Immature natural killer cell (primary cell): ENCODE measurements around the gene RADIL. TPM values are rescaled to one million over a fixed set of nuclear protein-coding genes. Genes with fewer than 3 reads are reported as not detected.
"Not testable (repeated sequence)": the region's sequence is repeated elsewhere in the genome, so short reads cannot be mapped to it uniquely, and the experiment has no call there.

Source experiments
- DNase-seq, 3 donors: peaks; one replicate each; pipeline ENCODE4 v3.0.0; 2022; ENCODE audit warnings: mixed read lengths in 1 of 3
- H3K27ac Mint-ChIP-seq, 6 donors: one replicate each; pipeline ENCODE4 v1.8.0; 2020; ENCODE audit warnings: mixed read lengths in 6 of 6, mild to moderate bottlenecking in 5 of 6, inconsistent platforms in 4 of 6, moderate library complexity in 3 of 6
- H3K27me3 Mint-ChIP-seq, 3 donors: one replicate each; pipeline ENCODE4 v1.8.0; 2020 to 2021; ENCODE audit warnings: low read depth in 3 of 3, mild to moderate bottlenecking in 3 of 3, mixed read lengths in 3 of 3, moderate library complexity in 3 of 3, inconsistent platforms in 1 of 3
- H3K36me3 Mint-ChIP-seq, 3 donors: one replicate each; pipeline ENCODE4 v1.8.0; 2020; ENCODE audit warnings: mixed read lengths in 3 of 3, inconsistent platforms in 2 of 3, mild to moderate bottlenecking in 2 of 3
- H3K4me1 Mint-ChIP-seq, 2 donors: one replicate each; pipeline ENCODE4 v1.8.0; 2020; ENCODE audit warnings: inconsistent platforms in 2 of 2, mild to moderate bottlenecking in 2 of 2, mixed read lengths in 2 of 2, moderate library complexity in 1 of 2
- H3K4me3 Mint-ChIP-seq, 5 donors: one replicate each; pipeline ENCODE4 v1.8.0; 2020; ENCODE audit warnings: mild to moderate bottlenecking in 5 of 5, mixed read lengths in 5 of 5, inconsistent platforms in 3 of 5, moderate library complexity in 3 of 5
- H3K9me3 Mint-ChIP-seq, 6 donors: one replicate each; pipeline ENCODE4 v1.8.0; 2020; ENCODE audit warnings: mild to moderate bottlenecking in 6 of 6, mixed read lengths in 6 of 6, inconsistent platforms in 4 of 6, moderate library complexity in 3 of 6
- polyA plus RNA-seq, 3 donors: library from polyadenylated mRNA; unstranded; fragments of 300-500 nt; fragmentation: Illumina TruSeq; gene quantifications; one replicate each; pipeline ENCODE4 v1.2.3, GENCODE V29; 2021

RADIL gene
- polyA plus RNA-seq, 3 donors from 2014 or later: not detected

DNA sequence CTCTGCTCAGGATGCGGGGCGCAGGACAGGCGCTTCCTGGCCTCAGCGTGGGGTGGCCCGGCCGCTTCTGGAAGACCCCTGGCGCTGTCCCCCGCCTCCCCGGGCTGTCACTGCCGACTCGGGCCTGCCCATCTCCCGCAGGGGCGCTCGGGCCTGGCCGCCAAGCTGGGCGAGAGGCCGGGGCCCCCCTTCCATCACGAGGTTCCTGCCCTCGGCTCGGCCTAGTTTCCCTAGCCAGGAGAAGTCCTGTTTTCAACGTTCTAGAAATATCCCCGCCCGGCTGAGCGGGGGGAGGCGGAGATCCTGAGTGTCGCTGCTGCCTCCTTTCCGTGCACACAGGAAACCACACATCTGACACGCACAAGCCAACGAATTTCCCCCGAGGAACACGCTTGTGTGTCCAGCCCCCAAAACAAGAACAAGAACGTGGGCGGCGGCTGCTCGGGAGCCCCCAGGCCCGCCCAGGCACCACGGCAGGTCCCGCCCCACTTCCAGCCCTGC is 74.4 kb downstream of the RADIL start:
- peaks cover 9 to 11% of the 10 kb centered on the region in 2 donors for H3K4me1 Mint-ChIP-seq
- H3K36me3 Mint-ChIP-seq: no peaks in the 10 kb centered on the region
- peaks cover 0 to 3% (median 0%) of the 10 kb centered on the region in 6 donors for H3K9me3 Mint-ChIP-seq
- peak overlapping the region; percentile 75 to 87 (median 82) for H3K4me3 Mint-ChIP-seq
- peak overlapping the region in 4 of 6 donors; percentile 16 to 82 (median 68) for H3K27ac Mint-ChIP-seq
- DNase-seq: peak; percentile 38 to 49 (median 46)
- H3K27me3 Mint-ChIP-seq: peaks cover 2 to 10% (median 5%) of the 10 kb centered on the region in 3 donors

DNA sequence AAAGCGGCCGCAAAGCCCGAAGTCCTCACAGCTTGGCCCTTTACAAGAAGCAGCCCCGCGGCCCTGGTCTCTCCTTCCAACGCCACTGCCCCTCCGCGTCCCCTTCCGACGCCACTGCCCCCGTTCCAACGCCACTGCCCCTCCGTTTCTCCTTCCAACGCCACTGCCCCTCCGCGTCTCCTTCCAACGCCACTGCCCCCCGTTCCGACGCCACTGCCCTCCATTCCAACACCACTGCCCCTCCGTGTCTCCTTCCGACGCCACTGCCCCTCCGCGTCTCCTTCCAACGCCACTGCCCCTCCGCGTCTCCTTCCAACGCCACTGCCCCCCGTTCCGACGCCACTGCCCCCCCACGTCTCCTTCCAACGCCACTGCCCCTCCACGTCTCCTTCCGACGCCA is 75.0 kb downstream of the RADIL start:
- peaks cover 0 to 3% (median 0%) of the 10 kb centered on the region in 6 donors for H3K9me3 Mint-ChIP-seq
- peak overlapping the region in 4 of 5 donors; percentile 3 to 69 (median 42) for H3K4me3 Mint-ChIP-seq
- peaks cover 9% of the 10 kb centered on the region in 2 donors for H3K4me1 Mint-ChIP-seq
- no peaks in the 10 kb centered on the region for H3K36me3 Mint-ChIP-seq
- peaks cover 2 to 10% (median 5%) of the 10 kb centered on the region in 3 donors for H3K27me3 Mint-ChIP-seq
- no peak for DNase-seq
- no peak overlapping the region for H3K27ac Mint-ChIP-seq

DNA sequence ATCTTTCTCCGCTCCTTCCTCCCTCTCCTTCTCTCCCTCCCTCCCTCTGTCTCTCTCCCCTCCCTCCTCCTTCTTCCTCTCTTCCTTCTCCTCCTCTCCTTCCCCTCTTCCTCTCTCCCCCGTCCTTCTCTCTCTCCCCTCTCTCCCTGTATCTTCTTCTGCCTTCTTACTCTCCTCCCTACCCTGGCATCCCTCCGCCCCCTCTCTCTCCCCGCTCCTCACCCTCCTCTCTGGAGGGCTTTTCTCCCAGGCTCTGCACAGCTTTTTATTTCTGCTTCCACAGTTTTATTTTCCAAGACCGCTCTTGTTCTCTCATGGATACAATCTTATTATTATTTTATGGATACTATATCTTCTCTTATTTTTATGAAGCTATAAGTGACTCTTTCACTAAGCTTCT is 75.5 kb downstream of the RADIL start:
- peak overlapping the region in 2 of 5 donors; percentile 3 to 69 for H3K4me3 Mint-ChIP-seq
- no peak for DNase-seq
- H3K9me3 Mint-ChIP-seq: peaks cover 0 to 3% (median 0%) of the 10 kb centered on the region in 6 donors
- peak overlapping the region in 1 of 6 donors; percentile 6 for H3K27ac Mint-ChIP-seq
- no peaks in the 10 kb centered on the region for H3K36me3 Mint-ChIP-seq
- H3K27me3 Mint-ChIP-seq: peaks cover 0 to 10% (median 5%) of the 10 kb centered on the region in 3 donors
- H3K4me1 Mint-ChIP-seq: peaks cover 9% of the 10 kb centered on the region in 2 donors

DNA sequence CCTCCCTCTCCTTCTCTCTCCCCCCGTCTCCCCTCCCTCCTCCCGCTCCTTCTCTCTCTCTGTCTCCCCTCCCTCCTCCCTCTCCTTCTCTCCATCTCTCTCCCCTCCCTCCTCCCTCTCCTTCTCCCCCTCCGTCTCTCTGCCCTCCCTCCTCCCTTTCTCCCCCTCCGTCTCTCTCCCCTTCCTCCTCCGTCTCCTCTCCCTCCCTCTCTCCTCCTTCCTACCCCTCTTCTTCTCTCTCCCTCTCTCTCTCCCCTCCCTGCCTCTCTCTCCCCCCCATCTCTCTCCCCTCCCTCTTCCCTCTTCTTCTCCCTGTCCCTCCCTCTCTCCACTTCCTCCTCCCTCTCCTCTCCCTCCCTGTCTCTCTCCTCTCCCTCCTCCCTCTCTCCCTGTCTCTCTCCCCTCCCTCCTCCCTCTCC is 75.9 kb downstream of the RADIL start:
- no peak for DNase-seq
- H3K27ac Mint-ChIP-seq: no peak overlapping the region
- H3K36me3 Mint-ChIP-seq: no peaks in the 10 kb centered on the region
- H3K27me3 Mint-ChIP-seq: peaks cover 0 to 10% (median 5%) of the 10 kb centered on the region in 3 donors
- H3K9me3 Mint-ChIP-seq: peaks cover 0 to under 1% (median 0%) of the 10 kb centered on the region in 6 donors
- H3K4me3 Mint-ChIP-seq: no peak overlapping the region
- H3K4me1 Mint-ChIP-seq: peaks cover 9% of the 10 kb centered on the region in 2 donors

DNA sequence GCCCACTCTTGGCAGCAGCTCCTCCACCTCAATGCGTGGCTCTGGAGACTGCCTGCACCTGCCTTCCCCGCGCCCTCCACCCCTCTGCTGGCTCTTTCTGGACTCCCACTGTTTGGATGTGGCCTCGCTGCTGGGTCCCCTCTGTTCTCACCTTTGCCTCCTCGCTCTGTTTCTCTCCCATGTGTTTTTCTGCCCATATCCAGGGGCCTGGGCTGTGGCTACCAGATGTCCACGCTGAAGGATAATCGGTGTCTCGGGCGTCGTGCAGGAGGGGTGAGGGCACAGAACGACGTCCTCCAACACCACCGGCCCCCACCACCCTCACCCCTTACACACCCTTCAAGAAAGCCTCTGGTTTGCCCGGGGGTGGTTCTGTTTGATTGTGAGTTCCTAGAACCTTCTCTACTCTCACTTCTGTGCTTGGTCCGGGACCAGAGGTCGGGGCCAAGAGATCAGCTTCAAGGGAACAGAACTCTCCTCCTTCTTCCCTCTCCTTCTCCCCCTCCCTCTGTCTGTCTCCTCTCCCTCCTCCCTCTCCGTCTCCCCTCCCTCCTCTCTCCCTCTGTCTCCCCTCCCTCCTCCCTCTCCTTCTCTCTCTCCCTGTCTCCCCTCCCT is 76.4 kb downstream of the RADIL start:
- Mint-ChIP-seq H3K36me3 (no peaks in the 10 kb centered on the region), H3K4me3 (no peak overlapping the region), H3K4me1 (peaks cover 9% of the 10 kb centered on the region in 2 donors), H3K9me3 (no peaks in the 10 kb centered on the region), H3K27me3 (peaks cover 0 to 10% (median 5%) of the 10 kb centered on the region in 3 donors), H3K27ac (peak overlapping the region in 1 of 6 donors; percentile 17)
- no peak for DNase-seq

DNA sequence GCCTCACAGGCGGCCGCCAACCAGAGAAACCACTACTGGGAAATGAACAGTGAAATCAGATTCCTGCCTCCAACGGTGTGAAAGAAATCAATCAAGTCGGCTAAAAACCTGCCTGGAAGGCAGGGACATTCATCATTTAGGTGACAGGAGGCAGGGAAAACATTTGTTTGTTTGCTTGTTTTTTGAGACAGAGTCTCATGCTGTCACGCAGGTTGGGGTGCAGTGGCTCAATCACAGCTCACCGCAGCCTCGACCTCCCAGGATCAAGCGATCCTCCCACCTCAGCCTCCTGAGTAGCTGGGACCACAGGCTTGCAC is 77.6 kb downstream of the RADIL start:
- H3K36me3 Mint-ChIP-seq: no peaks in the 10 kb centered on the region
- H3K27me3 Mint-ChIP-seq: peaks cover 0 to 10% (median 5%) of the 10 kb centered on the region in 3 donors
- no peaks in the 10 kb centered on the region for H3K9me3 Mint-ChIP-seq
- DNase-seq: no peak
- H3K27ac Mint-ChIP-seq: no peak overlapping the region
- peaks cover 9% of the 10 kb centered on the region in 2 donors for H3K4me1 Mint-ChIP-seq
- H3K4me3 Mint-ChIP-seq: no peak overlapping the region

DNA sequence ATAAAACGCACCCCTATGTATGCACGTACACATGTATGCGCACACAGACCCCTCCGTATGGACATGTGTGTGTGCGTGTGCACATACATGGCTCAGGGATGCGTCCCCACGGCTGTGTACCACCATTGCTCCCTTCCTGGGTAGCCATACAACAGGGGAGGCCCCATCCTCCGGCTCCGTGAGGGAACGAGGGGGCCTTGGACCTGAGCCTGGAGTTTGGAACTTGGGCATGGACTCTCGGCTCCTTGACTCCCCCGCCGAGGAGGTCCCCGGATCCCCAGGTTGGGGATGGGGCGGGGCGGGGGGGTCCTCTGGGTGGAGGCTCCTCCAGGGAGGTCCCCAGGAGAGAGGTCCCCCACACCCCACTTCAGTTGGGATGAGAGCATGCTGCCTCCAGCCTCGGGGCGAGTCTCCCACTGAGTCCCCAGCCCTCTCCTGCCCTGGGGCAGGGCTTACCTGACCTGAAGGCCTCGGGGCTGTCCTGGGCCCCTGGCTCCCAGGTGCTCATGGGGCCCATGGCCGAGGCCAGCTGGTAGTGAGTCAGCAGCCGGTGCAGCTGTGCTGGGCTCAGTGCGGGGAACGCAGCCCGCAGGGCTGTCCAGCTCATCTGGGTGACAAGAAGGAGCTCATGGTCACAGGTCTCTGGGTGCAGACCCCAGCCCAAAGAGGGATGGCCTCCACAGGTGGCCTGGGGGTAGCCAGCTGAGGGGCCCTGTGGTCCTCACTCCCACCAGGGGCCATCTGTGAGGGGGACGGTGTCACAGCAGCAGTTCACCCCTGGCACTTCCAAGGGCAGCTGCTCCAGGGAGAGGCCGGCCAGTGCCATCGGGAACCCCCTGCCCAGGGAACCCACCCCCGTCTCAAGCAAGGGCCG is 78.2 kb downstream of the RADIL start:
- Mint-ChIP-seq H3K9me3 (no peaks in the 10 kb centered on the region), H3K36me3 (no peaks in the 10 kb centered on the region), H3K27ac (no peak overlapping the region), H3K4me1 (peaks cover 8 to 9% of the 10 kb centered on the region in 2 donors), H3K27me3 (peaks cover 0 to 10% (median 5%) of the 10 kb centered on the region in 3 donors), H3K4me3 (no peak overlapping the region)
- no peak for DNase-seq

DNA sequence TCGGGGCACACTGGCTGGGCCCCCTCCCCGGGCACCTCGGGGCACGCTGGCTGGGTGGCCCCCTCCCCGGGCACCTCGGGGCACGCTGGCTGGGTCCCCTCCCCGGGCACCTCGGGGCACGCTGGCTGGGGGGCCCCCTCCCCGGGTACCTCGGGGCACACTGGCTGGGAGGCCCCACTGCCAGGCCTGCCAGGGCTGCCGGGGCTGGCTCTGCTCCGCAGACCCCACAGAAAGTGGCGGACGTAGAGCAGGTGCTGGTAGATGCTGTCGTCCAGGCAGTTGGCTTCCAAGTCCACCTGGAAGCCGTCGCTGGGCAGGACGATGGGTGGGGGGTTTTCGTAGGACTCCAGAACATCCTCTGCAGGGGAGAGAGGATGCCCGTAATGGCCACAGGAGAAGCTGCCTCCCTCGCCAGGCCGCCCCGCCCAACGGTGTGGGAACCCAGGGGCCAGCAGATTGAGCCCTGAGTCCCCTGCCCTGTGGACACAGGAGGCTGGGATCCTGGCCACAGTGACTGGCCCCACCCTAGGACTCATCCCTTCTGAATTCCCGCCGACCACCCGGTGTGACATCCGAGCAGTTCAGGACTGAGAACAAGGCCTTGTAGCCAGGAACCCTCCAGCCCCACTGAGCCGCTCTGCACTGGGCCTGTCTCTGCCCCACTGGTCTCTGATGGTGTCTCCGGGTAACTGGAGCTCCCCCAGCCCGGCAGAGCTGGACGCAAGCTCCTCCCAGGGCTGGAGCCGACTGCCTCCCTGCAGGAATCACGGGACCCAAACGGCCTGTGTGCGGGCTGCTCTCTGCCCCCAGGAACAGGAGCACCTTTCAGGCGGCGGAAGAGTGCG is 79.9 kb downstream of the RADIL start:
- Mint-ChIP-seq H3K4me1 (peaks cover 0 to 3% of the 10 kb centered on the region in 2 donors), H3K36me3 (no peaks in the 10 kb centered on the region), H3K9me3 (no peaks in the 10 kb centered on the region), H3K27ac (no peak overlapping the region), H3K27me3 (peaks cover 0 to 5% (median 3%) of the 10 kb centered on the region in 3 donors), H3K4me3 (no peak overlapping the region)
- no peak for DNase-seq

DNA sequence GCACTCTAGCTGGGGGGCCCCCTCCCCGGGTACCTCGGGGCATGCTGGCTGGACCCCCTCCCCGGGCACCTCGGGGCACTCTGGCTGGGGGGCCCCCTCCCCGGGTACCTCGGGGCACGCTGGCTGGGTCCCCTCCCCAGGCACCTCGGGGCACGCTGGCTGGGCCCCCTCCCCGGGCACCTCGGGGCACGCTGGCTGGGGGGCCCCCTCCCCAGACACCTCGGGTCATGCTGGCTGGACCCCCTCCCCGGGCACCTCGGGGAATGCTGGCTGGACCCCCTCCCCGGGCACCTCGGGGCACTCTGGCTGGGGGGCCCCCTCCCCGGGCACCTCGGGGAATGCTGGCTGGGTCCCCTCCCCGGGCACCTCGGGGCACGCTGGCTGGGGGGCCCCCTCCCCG is 80.9 kb downstream of the RADIL start:
- H3K27me3 Mint-ChIP-seq, H3K4me3 Mint-ChIP-seq, H3K9me3 Mint-ChIP-seq, DNase-seq, H3K36me3 Mint-ChIP-seq, H3K4me1 Mint-ChIP-seq, H3K27ac Mint-ChIP-seq: not testable (repeated sequence)

DNA sequence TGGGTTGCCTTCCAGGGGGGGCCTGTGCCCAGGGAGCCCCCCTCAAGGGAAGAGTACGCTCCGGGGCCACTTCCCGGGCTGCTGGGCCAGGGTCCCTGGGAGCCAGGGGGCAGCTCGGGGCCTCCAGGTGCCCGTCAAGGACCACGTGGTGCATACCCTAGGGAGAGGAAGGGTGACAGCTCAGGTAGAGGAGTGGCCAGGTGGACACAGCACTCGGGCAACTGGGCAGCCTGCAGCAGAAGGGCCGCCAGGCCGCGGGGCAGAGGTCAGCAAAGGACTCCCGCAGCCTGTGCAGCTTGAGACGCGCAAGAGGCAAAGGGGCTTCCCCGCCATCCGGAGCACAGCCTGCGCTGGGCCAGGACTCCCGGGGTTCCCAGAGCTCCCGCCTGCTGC is 81.7 kb downstream of the RADIL start:
- Mint-ChIP-seq H3K4me1 (no peaks in the 10 kb centered on the region), H3K9me3 (no peaks in the 10 kb centered on the region), H3K4me3 (no peak overlapping the region), H3K36me3 (no peaks in the 10 kb centered on the region), H3K27ac (no peak overlapping the region), H3K27me3 (peaks cover 2 to 3% (median 3%) of the 10 kb centered on the region in 3 donors)
- no peak for DNase-seq

DNA sequence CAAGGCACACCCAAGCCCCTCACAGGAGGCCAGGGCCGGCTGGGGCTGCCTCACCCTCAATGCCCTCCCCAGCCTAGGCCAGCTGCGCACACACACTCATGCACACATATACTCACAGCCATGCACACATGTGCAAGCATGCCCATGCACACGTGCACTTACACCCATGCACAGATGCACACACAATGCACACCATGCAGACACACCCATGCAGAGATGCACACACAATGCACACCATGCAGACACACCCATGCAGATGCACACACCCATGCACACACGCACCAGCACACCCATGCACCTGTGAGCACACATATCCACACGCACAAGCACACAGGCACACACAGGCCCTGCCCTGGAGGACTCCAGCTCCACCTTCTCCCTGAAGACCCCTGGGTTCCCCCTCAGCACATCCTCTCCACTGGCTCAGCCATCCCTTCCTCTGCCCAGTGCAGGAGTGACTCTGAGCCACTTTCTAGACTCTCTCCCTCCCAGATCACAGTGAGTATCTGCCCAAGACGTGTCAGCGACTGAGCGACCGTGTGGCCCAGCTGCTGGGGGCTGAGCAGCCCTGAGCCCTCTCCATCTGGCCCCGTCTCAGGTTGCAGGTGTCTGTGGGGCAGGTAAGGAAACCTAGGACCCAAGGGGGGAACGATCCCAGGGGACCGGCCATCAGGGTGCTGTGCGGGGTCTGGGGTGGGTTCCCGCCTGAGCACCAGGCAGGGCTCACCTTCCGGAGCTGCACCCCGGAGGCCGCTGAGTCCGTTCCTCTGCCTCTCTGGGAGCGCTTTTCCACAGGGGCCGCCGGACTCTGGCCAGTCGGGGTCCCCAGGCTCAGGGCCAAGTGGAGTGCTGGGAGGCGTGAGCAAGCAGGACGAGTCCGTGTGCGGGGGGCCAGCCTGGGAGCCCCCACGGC is 82.3 kb downstream of the RADIL start:
- Mint-ChIP-seq H3K36me3 (no peaks in the 10 kb centered on the region), H3K4me3 (no peak overlapping the region), H3K9me3 (no peaks in the 10 kb centered on the region), H3K27me3 (peaks cover 0 to 2% (median 1%) of the 10 kb centered on the region in 3 donors), H3K27ac (peak overlapping the region in 1 of 6 donors; percentile 18), H3K4me1 (no peaks in the 10 kb centered on the region)
- no peak for DNase-seq

DNA sequence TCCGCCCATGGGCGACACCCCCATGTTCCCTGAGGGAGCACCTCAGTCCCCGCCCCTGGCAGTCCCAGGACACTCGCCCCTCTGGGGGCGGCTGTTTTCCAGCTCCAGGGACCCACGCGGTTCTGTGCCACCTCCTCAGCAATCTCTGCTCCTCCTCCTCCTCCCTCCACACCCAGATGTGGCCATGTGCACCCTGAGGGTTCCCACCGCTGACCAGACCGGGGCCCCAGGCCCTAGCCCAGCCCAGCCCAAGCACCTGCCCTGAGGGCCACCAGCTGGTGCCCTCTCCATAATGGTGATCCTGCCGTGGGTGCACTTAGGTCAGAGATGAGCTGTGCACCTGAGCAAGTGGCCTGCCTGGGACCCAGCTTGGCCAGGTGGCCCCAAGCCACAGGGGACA is 83.0 kb downstream of the RADIL start:
- Mint-ChIP-seq H3K4me1 (no peaks in the 10 kb centered on the region), H3K27ac (no peak overlapping the region), H3K9me3 (no peaks in the 10 kb centered on the region), H3K36me3 (no peaks in the 10 kb centered on the region), H3K4me3 (no peak overlapping the region), H3K27me3 (peaks cover 0 to 2% (median 0%) of the 10 kb centered on the region in 3 donors)
- no peak for DNase-seq
